Coronary artery (tissue), 2 donors: ENCODE data around the gene TANGO2.

Experiments used
- DNase-seq: peaks from one replicate; pipeline ENCODE4 v3.0.0-alpha.2; 2017; ENCODE audit warnings: low spot score
- H3K27ac ChIP-seq, 2 donors: fragments of 200-600 bp; sonication (generic); one replicate each; pipeline ENCODE4 v1.5.1; 2016 to 2019
- H3K4me3 ChIP-seq: fragments of 200-600 bp; sonication (generic); 2 replicates; pipeline ENCODE4 v1.5.1; 2016; ENCODE audit warnings: mild to moderate bottlenecking, moderate library complexity
- CTCF ChIP-seq: fragments of 200-600 bp; sonication (generic); IDR thresholded peaks from one replicate; pipeline ENCODE4 v1.5.1; 2019; ENCODE audit warnings: antibody characterized with exemption

TANGO2 gene

GRCh38 chr22:20108757-20109230, 87.9 kb downstream of the TANGO2 start:
- H3K27ac ChIP-seq: no peak overlapping the region
- TF ChIP-seq CTCF: no peak
- no peak overlapping the region for H3K4me3 ChIP-seq
- DNase-seq: no peak

- TF ChIP-seq CTCF: no peak
- no peak overlapping the region for H3K4me3 ChIP-seq
- H3K27ac ChIP-seq: no peak overlapping the region
- no peak for DNase-seq
These were observed 88.8 kb downstream of the TANGO2 start for GRCh38 chr22:20109411-20110358.

- no peak for TF ChIP-seq CTCF
These were observed 89.6 kb downstream of the TANGO2 start for GRCh38 chr22:20110359-20110985.

GRCh38 chr22:20111045-20111688, 90.3 kb downstream of the TANGO2 start:
- no peak for DNase-seq
- TF ChIP-seq CTCF: no peak
- Histone ChIP-seq H3K4me3 (no peak overlapping the region), H3K27ac (no peak overlapping the region)

More at GRCh38 chr22:20110359-20110985, 89.6 kb downstream of the TANGO2 start:
- Histone ChIP-seq H3K27ac (no peak overlapping the region), H3K4me3 (no peak overlapping the region)
- no peak for DNase-seq

- TF ChIP-seq CTCF: no peak
- H3K4me3 ChIP-seq: no peak overlapping the region
- H3K27ac ChIP-seq: no peak overlapping the region
- DNase-seq: no peak
These were observed 91.0 kb downstream of the TANGO2 start for GRCh38 chr22:20111689-20112622.
